Measurements from ENCODE around the gene HP. TPM values are rescaled to one million over a fixed set of nuclear protein-coding genes. Genes with fewer than 3 reads are reported as not detected.

The HP gene
- polyA plus RNA-seq, 4 donors, result 0.32 to 15.2 (median 3.0) TPM

GRCh38 chr16:72029567-72030271 is 24.6 kb upstream of the HP start:
- H3K4me3 ChIP-seq (ENCODE audit: low read depth in 1 of 3, low read length in 3 of 3), result no peak overlapping the region
- no peaks in the 10 kb centered on the region for H3K27me3 ChIP-seq (ENCODE audit: control insufficient read depth in 3 of 3, insufficient read depth in 3 of 3, low read length in 3 of 3)
- no peak for FAIRE-seq
- no peak for DNase-seq
- H3K9me3 ChIP-seq (ENCODE audit: control insufficient read depth in 2 of 2, insufficient read depth in 1 of 2, low read depth in 1 of 2, low read length in 1 of 2), result no peaks in the 10 kb centered on the region
- peaks cover 0 to 17% (median 0%) of the 10 kb centered on the region in 3 donors for H3K36me3 ChIP-seq (ENCODE audit: control insufficient read depth in 3 of 3, insufficient read depth in 2 of 3, low read depth in 1 of 3, low read length in 3 of 3)
- 87 to 89% (median 89%) methylated on average over 7 of the region's 7 CpGs for WGBS, 3 donors
- no peak overlapping the region for H3K27ac ChIP-seq (ENCODE audit: low read depth in 1 of 3, low read length in 2 of 3)
- H3K4me1 ChIP-seq (ENCODE audit: control insufficient read depth in 3 of 3, insufficient read depth in 2 of 3, low read depth in 1 of 3, low read length in 2 of 3), result no peaks in the 10 kb centered on the region

- 76 to 92% (median 88%) methylated on average over 4 of the region's 4 CpGs for WGBS, 3 donors
- FAIRE-seq (no peak), DNase-seq (no peak)
- H3K4me3 ChIP-seq (ENCODE audit: low read depth in 1 of 3, low read length in 3 of 3), result no peak overlapping the region
- no peak overlapping the region for H3K27ac ChIP-seq (ENCODE audit: low read depth in 1 of 3, low read length in 2 of 3)
- H3K36me3 ChIP-seq (ENCODE audit: control insufficient read depth in 3 of 3, insufficient read depth in 2 of 3, low read depth in 1 of 3, low read length in 3 of 3), result peaks cover 0 to 3% (median 0%) of the 10 kb centered on the region in 3 donors
- H3K4me1 ChIP-seq (ENCODE audit: control insufficient read depth in 3 of 3, insufficient read depth in 2 of 3, low read depth in 1 of 3, low read length in 2 of 3), result no peaks in the 10 kb centered on the region
- H3K9me3 ChIP-seq (ENCODE audit: control insufficient read depth in 2 of 2, insufficient read depth in 1 of 2, low read depth in 1 of 2, low read length in 1 of 2), result no peaks in the 10 kb centered on the region
- no peaks in the 10 kb centered on the region for H3K27me3 ChIP-seq (ENCODE audit: control insufficient read depth in 3 of 3, insufficient read depth in 3 of 3, low read length in 3 of 3)
These were observed 20.9 kb upstream of the HP start for GRCh38 chr16:72033437-72033836.

DNA sequence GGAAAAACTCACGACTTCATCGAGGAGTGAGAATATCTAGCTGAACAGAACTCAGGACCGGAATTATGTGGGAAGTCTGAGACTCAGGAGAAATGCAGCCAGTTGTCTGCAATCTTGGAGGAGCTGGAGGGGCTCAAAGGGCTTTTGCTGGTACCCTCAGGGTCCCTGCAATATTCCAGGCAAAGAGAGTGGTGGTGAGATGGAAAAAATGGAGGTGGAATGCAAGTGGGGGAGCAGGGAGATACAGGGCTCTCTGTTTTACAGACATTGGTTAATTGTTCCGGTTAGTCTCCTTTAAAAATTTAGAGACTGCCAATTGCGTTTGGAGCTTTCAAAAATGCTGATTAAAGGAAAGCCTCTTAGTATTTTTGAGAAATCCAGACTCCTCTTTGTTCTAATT is 18.2 kb upstream of the HP start:
- no peak for DNase-seq
- H3K36me3 ChIP-seq (ENCODE audit: control insufficient read depth in 3 of 3, insufficient read depth in 2 of 3, low read depth in 1 of 3, low read length in 3 of 3), result peaks cover 0 to 2% (median 0%) of the 10 kb centered on the region in 3 donors
- no peak overlapping the region for H3K27ac ChIP-seq (ENCODE audit: low read depth in 1 of 3, low read length in 2 of 3)
- 81 to 93% (median 89%) methylated on average over 5 of the region's 5 CpGs for WGBS, 3 donors
- no peaks in the 10 kb centered on the region for H3K9me3 ChIP-seq (ENCODE audit: control insufficient read depth in 2 of 2, insufficient read depth in 1 of 2, low read depth in 1 of 2, low read length in 1 of 2)
- no peaks in the 10 kb centered on the region for H3K4me1 ChIP-seq (ENCODE audit: control insufficient read depth in 3 of 3, insufficient read depth in 2 of 3, low read depth in 1 of 3, low read length in 2 of 3)
- no peak for FAIRE-seq
- no peaks in the 10 kb centered on the region for H3K27me3 ChIP-seq (ENCODE audit: control insufficient read depth in 3 of 3, insufficient read depth in 3 of 3, low read length in 3 of 3)
- no peak overlapping the region for H3K4me3 ChIP-seq (ENCODE audit: low read depth in 1 of 3, low read length in 3 of 3)

GRCh38 chr16:72042157-72042660 is 12.1 kb upstream of the HP start:
- no peak for DNase-seq
- H3K9me3 ChIP-seq (ENCODE audit: control insufficient read depth in 2 of 2, insufficient read depth in 1 of 2, low read depth in 1 of 2, low read length in 1 of 2), result no peaks in the 10 kb centered on the region
- H3K4me3 ChIP-seq (ENCODE audit: low read depth in 1 of 3, low read length in 3 of 3), result no peak overlapping the region
- FAIRE-seq, result no peak
- WGBS, 3 donors, result 19 to 55% (median 25%) methylated on average over 2 of the region's 2 CpGs
- H3K27ac ChIP-seq (ENCODE audit: low read depth in 1 of 3, low read length in 2 of 3), result no peak overlapping the region
- peaks cover 0 to 8% (median 0%) of the 10 kb centered on the region in 3 donors for H3K36me3 ChIP-seq (ENCODE audit: control insufficient read depth in 3 of 3, insufficient read depth in 2 of 3, low read depth in 1 of 3, low read length in 3 of 3)
- H3K27me3 ChIP-seq (ENCODE audit: control insufficient read depth in 3 of 3, insufficient read depth in 3 of 3, low read length in 3 of 3), result no peaks in the 10 kb centered on the region
- H3K4me1 ChIP-seq (ENCODE audit: control insufficient read depth in 3 of 3, insufficient read depth in 2 of 3, low read depth in 1 of 3, low read length in 2 of 3), result peaks cover 0 to 3% (median 0%) of the 10 kb centered on the region in 3 donors

GRCh38 chr16:72043058-72043457 is 11.2 kb upstream of the HP start:
- H3K4me1 ChIP-seq (ENCODE audit: control insufficient read depth in 3 of 3, insufficient read depth in 2 of 3, low read depth in 1 of 3, low read length in 2 of 3), result peaks cover 0 to 3% (median 0%) of the 10 kb centered on the region in 3 donors
- DNase-seq (peak in 1 of 2 donors; percentile 28), FAIRE-seq (no peak)
- WGBS, 3 donors, result 36 to 47% (median 38%) methylated on average over 3 of the region's 3 CpGs
- no peak overlapping the region for H3K4me3 ChIP-seq (ENCODE audit: low read depth in 1 of 3, low read length in 3 of 3)
- no peak overlapping the region for H3K27ac ChIP-seq (ENCODE audit: low read depth in 1 of 3, low read length in 2 of 3)
- H3K36me3 ChIP-seq (ENCODE audit: control insufficient read depth in 3 of 3, insufficient read depth in 2 of 3, low read depth in 1 of 3, low read length in 3 of 3), result peaks cover 0 to 8% (median 0%) of the 10 kb centered on the region in 3 donors
- H3K9me3 ChIP-seq (ENCODE audit: control insufficient read depth in 2 of 2, insufficient read depth in 1 of 2, low read depth in 1 of 2, low read length in 1 of 2), result no peaks in the 10 kb centered on the region
- no peaks in the 10 kb centered on the region for H3K27me3 ChIP-seq (ENCODE audit: control insufficient read depth in 3 of 3, insufficient read depth in 3 of 3, low read length in 3 of 3)

- DNase-seq (no peak), FAIRE-seq (no peak)
- Histone ChIP-seq H3K27me3 (ENCODE audit: control insufficient read depth in 3 of 3, insufficient read depth in 3 of 3, low read length in 3 of 3) (no peaks in the 10 kb centered on the region), H3K4me3 (ENCODE audit: low read depth in 1 of 3, low read length in 3 of 3) (no peak overlapping the region), H3K27ac (ENCODE audit: low read depth in 1 of 3, low read length in 2 of 3) (no peak overlapping the region), H3K9me3 (ENCODE audit: control insufficient read depth in 2 of 2, insufficient read depth in 1 of 2, low read depth in 1 of 2, low read length in 1 of 2) (no peaks in the 10 kb centered on the region), H3K4me1 (ENCODE audit: control insufficient read depth in 3 of 3, insufficient read depth in 2 of 3, low read depth in 1 of 3, low read length in 2 of 3) (peaks cover 0 to 3% (median 0%) of the 10 kb centered on the region in 3 donors), H3K36me3 (ENCODE audit: control insufficient read depth in 3 of 3, insufficient read depth in 2 of 3, low read depth in 1 of 3, low read length in 3 of 3) (peaks cover 0 to 8% (median 0%) of the 10 kb centered on the region in 3 donors)
- 92 to 97% (median 94%) methylated on average over 1 of the region's 1 CpG for WGBS, 3 donors
These were observed 10.8 kb upstream of the HP start for GRCh38 chr16:72043539-72043938.

DNA sequence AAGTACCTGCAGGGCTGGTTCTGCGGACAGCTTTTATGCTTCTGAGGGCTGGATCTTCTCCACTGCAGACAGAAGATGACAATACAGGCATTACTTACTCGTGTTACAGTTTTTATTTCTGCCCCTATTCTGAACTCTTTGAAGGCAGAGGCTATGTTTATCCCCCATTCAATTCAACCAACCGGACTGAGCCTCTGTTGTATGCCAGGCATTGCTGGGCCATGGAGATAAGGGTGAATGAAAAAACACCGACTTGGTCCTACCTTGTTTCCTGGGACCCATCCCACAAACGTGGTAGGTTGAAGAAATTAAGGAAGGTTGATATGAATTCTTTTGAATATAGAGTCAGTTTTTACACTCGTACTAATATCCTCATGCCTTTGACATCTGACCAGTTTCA is 10.0 kb upstream of the HP start:
- FAIRE-seq (no peak), DNase-seq (no peak)
- H3K4me1 ChIP-seq (ENCODE audit: control insufficient read depth in 3 of 3, insufficient read depth in 2 of 3, low read depth in 1 of 3, low read length in 2 of 3), result peaks cover 0 to 3% (median 0%) of the 10 kb centered on the region in 3 donors
- no peak overlapping the region for H3K4me3 ChIP-seq (ENCODE audit: low read depth in 1 of 3, low read length in 3 of 3)
- H3K27ac ChIP-seq (ENCODE audit: low read depth in 1 of 3, low read length in 2 of 3), result no peak overlapping the region
- H3K36me3 ChIP-seq (ENCODE audit: control insufficient read depth in 3 of 3, insufficient read depth in 2 of 3, low read depth in 1 of 3, low read length in 3 of 3), result peaks cover 0 to 8% (median 0%) of the 10 kb centered on the region in 3 donors
- 74 to 78% (median 75%) methylated on average over 6 of the region's 6 CpGs for WGBS, 3 donors
- peaks cover 0 to 4% of the 10 kb centered on the region in 2 donors for H3K9me3 ChIP-seq (ENCODE audit: control insufficient read depth in 2 of 2, insufficient read depth in 1 of 2, low read depth in 1 of 2, low read length in 1 of 2)
- no peaks in the 10 kb centered on the region for H3K27me3 ChIP-seq (ENCODE audit: control insufficient read depth in 3 of 3, insufficient read depth in 3 of 3, low read length in 3 of 3)

- H3K9me3 ChIP-seq (ENCODE audit: control insufficient read depth in 2 of 2, insufficient read depth in 1 of 2, low read depth in 1 of 2, low read length in 1 of 2), result peaks cover 0 to 7% of the 10 kb centered on the region in 2 donors
These were observed 9.4 kb upstream of the HP start for GRCh38 chr16:72044825-72045359.

More at GRCh38 chr16:72044825-72045359, 9.4 kb upstream of the HP start:
- Histone ChIP-seq H3K27me3 (ENCODE audit: control insufficient read depth in 3 of 3, insufficient read depth in 3 of 3, low read length in 3 of 3) (no peaks in the 10 kb centered on the region), H3K27ac (ENCODE audit: low read depth in 1 of 3, low read length in 2 of 3) (no peak overlapping the region), H3K4me1 (ENCODE audit: control insufficient read depth in 3 of 3, insufficient read depth in 2 of 3, low read depth in 1 of 3, low read length in 2 of 3) (peaks cover 0 to 3% (median 0%) of the 10 kb centered on the region in 3 donors), H3K36me3 (ENCODE audit: control insufficient read depth in 3 of 3, insufficient read depth in 2 of 3, low read depth in 1 of 3, low read length in 3 of 3) (peaks cover 0 to 8% (median 0%) of the 10 kb centered on the region in 3 donors), H3K4me3 (ENCODE audit: low read depth in 1 of 3, low read length in 3 of 3) (no peak overlapping the region)
- no peak for FAIRE-seq
- WGBS, 3 donors, result 61 to 86% (median 73%) methylated on average over 2 of the region's 2 CpGs
- DNase-seq, result no peak
